GM13976 (cell line): Measurements from ENCODE around the gene FHL5.

Source experiments
- DNase-seq: peaks from one replicate; pipeline ENCODE4 v3.0.0; 2012; ENCODE audit warnings: low spot score
- CTCF ChIP-seq: IDR thresholded peaks from 2 replicates; pipeline ENCODE4 v1.5.1; 2012; ENCODE audit warnings: borderline replicate concordance, mild to moderate bottlenecking; ENCODE audit not compliant: insufficient read depth; ENCODE audit errors: extremely low read depth, missing control alignments, control extremely low read depth
- in situ Hi-C: fragments of 300-500 bp; cut with MboI; formaldehyde crosslinking; loops from one replicate; pipeline ENCODE4 v1.12.0; 2022; ENCODE audit warnings: low sequenced_read_pairs, mixed read lengths, inconsistent platforms; ENCODE audit not compliant: unreplicated experiment

The FHL5 gene

GRCh38 chr6:96653181-96653580 lies 90.3 kb downstream of the FHL5 start:
- DNase-seq = no peak
- no peak for TF ChIP-seq CTCF
- in situ Hi-C loops = no loop called here

DNA sequence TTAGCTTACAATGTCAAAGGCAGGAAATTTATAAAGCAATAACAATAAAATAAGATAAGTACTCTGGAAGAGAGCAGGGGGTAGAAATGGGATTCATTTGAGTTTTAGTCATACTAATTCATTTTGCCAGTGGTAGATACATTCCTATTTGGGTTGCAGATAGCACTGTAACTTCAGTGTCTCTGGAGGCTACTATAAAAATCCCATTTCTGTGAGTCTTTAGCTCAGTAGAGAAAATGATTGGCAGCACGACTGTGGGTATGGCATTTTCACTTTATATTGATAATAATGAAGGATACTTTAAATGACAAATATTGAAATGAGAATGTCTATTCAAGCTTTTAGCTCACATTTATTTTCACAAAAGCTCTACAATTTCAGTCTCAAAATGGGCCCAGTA lies 93.6 kb downstream of the FHL5 start:
- in situ Hi-C loops = no loop called here
- no peak for DNase-seq
- TF ChIP-seq CTCF = no peak

GRCh38 chr6:96657344-96657743 lies 94.4 kb downstream of the FHL5 start:
- TF ChIP-seq CTCF = no peak
- in situ Hi-C loops = no loop called here
- DNase-seq = no peak

DNA sequence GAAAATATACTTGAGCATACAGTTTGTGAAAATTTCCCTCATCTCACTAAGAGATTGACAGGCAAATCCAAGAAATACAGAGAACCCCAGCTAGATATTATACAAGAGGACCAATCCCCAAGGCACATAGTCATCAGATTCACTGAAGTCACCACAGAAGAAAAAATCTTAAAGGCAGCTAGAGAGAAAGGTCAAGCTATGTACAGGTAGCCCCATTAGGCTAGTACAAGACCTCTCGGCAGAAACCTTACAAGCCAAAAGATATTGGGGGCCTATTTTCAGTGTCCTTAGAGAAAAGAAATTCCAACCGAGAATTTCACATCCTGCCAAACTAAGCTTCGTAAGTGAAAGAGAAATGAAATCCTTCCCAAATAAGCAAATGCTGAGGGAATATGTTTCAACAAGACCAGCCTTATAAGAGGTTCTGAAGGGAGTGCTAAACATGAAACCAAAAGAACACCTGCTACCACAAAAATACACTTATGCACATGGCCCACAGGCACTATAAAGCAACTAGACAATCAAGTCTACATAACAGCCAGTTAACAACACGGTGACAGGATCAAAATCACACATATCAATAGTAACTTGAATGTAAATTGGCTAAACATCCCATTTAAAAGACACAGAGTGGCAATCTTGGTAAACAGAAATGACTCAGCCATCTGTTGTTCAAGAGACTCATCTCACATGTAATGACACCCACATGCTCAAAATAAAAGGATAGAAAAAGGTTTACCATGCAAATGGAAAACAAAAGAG lies 96.3 kb downstream of the FHL5 start:
- in situ Hi-C loops = no loop called here
- TF ChIP-seq CTCF = no peak
- DNase-seq = no peak
